ENCODE results near the gene TMEM232. TPM values are rescaled to one million over a fixed set of nuclear protein-coding genes. Genes with fewer than 3 reads are reported as not detected.

TMEM232 gene
- total and polyA plus RNA-seq, 2 donors from 2014 or later: 4.8 to 11.3 TPM

DNA sequence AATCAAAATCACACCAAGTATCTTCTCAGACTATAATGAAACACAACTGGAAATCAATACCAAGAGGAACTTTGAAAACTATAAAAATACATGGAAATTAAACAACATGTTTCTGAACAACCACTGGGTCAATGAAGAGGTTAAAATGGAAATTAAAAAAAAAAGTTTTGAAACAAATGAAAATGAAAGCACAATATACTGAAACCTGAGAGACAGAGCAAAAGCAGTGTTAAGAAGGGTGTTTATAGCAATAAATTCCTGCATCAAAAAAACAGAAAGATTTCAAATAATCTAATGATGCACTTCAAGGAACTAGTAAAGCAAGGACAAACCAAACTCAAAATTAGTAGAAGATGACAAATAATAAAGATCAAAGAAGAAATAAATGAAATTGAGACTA, 92.0 kb downstream of the TMEM232 start:
- H3K27ac ChIP-seq (ENCODE audit: low read depth in 2 of 2, low read length in 2 of 2): no peak overlapping the region
- DNase-seq: no peak
- no peaks in the 10 kb centered on the region for H3K4me1 ChIP-seq (ENCODE audit: control insufficient read depth in 2 of 3, insufficient read depth in 2 of 3, low read depth in 1 of 3, low read length in 3 of 3)
- H3K27me3 ChIP-seq (ENCODE audit: control insufficient read depth, insufficient read depth, low read length): no peaks in the 10 kb centered on the region
- no peak overlapping the region for H3K4me3 ChIP-seq (ENCODE audit: low read length in 3 of 3)
- no peak for FAIRE-seq
- no peaks in the 10 kb centered on the region for H3K9me3 ChIP-seq (ENCODE audit: control insufficient read depth in 2 of 3, insufficient read depth in 1 of 3, low read length in 3 of 3)
- intact Hi-C loops (cut with DNase I): no loop called here
- TF ChIP-seq, protein P1, sequence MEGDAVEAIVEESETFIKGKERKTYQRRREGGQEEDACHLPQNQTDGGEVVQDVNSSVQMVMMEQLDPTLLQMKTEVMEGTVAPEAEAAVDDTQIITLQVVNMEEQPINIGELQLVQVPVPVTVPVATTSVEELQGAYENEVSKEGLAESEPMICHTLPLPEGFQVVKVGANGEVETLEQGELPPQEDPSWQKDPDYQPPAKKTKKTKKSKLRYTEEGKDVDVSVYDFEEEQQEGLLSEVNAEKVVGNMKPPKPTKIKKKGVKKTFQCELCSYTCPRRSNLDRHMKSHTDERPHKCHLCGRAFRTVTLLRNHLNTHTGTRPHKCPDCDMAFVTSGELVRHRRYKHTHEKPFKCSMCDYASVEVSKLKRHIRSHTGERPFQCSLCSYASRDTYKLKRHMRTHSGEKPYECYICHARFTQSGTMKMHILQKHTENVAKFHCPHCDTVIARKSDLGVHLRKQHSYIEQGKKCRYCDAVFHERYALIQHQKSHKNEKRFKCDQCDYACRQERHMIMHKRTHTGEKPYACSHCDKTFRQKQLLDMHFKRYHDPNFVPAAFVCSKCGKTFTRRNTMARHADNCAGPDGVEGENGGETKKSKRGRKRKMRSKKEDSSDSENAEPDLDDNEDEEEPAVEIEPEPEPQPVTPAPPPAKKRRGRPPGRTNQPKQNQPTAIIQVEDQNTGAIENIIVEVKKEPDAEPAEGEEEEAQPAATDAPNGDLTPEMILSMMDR (IDR thresholded peaks at IDR 0.05; ENCODE audit: borderline replicate concordance, extremely low read depth, insufficient read depth): no peak
- no peaks in the 10 kb centered on the region for H3K36me3 ChIP-seq (ENCODE audit: control insufficient read depth in 2 of 3, insufficient read depth in 3 of 3, low read length in 3 of 3)
- no peak overlapping the region for H3K9ac ChIP-seq (ENCODE audit: low read length in 3 of 3)

DNA sequence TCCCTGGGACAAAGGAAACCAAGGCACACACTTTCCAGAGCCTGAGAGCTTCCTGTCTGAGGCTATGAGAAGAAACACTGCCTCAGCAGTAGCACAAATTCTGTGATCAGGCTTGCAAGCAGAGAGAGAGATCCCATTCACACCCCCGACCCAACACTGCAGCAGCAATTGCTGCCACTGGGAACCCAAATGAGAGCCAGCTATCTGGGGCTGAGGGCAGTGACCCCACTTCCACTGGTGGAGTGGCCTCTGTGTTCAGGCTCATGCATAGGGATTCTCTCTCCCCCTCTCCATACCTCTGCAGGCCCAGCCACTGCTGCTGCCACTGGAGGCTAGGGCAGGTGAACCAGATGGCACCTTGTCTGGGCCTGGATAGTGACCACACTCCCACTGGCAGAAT, 95.2 kb downstream of the TMEM232 start:
- H3K9me3 ChIP-seq (ENCODE audit: control insufficient read depth in 2 of 3, insufficient read depth in 1 of 3, low read length in 3 of 3): no peaks in the 10 kb centered on the region
- no peak overlapping the region for H3K27ac ChIP-seq (ENCODE audit: low read depth in 2 of 2, low read length in 2 of 2)
- TF ChIP-seq, protein P1 (IDR thresholded peaks at IDR 0.05; ENCODE audit: borderline replicate concordance, extremely low read depth, insufficient read depth): no peak
- FAIRE-seq (no peak), DNase-seq (no peak)
- no peak overlapping the region for H3K9ac ChIP-seq (ENCODE audit: low read length in 3 of 3)
- H3K36me3 ChIP-seq (ENCODE audit: control insufficient read depth in 2 of 3, insufficient read depth in 3 of 3, low read length in 3 of 3): no peaks in the 10 kb centered on the region
- no peaks in the 10 kb centered on the region for H3K4me1 ChIP-seq (ENCODE audit: control insufficient read depth in 2 of 3, insufficient read depth in 2 of 3, low read depth in 1 of 3, low read length in 3 of 3)
- H3K27me3 ChIP-seq (ENCODE audit: control insufficient read depth, insufficient read depth, low read length): no peaks in the 10 kb centered on the region
- intact Hi-C loops (cut with DNase I): no loop called here
- no peak overlapping the region for H3K4me3 ChIP-seq (ENCODE audit: low read length in 3 of 3)

DNA sequence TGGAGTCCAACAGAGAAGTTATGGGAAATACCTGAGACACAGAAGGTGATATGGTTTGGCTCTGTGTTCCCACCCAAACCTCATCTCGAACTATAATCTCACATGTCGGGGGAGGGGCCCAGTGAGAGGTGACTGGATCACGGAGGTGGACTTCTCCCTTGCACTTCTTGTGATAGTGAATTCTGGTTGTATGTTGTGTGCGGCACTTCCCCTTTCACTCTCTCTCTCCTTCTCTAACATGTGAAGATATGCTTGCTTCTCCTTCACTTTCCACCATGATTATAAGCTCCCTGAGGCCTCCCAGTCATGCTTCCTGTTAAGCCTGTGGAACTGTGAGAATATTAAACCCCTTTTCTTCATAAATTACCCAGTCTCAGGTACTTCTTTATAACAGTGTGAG, 96.1 kb downstream of the TMEM232 start:
- H3K27me3 ChIP-seq (ENCODE audit: control insufficient read depth, insufficient read depth, low read length): no peaks in the 10 kb centered on the region
- H3K27ac ChIP-seq (ENCODE audit: low read depth in 2 of 2, low read length in 2 of 2): no peak overlapping the region
- FAIRE-seq (no peak), DNase-seq (no peak)
- H3K9ac ChIP-seq (ENCODE audit: low read length in 3 of 3): no peak overlapping the region
- H3K4me1 ChIP-seq (ENCODE audit: control insufficient read depth in 2 of 3, insufficient read depth in 2 of 3, low read depth in 1 of 3, low read length in 3 of 3): no peaks in the 10 kb centered on the region
- TF ChIP-seq, protein P1 (IDR thresholded peaks at IDR 0.05; ENCODE audit: borderline replicate concordance, extremely low read depth, insufficient read depth): no peak
- intact Hi-C loops (cut with DNase I): no loop called here
- H3K36me3 ChIP-seq (ENCODE audit: control insufficient read depth in 2 of 3, insufficient read depth in 3 of 3, low read length in 3 of 3): no peaks in the 10 kb centered on the region
- no peaks in the 10 kb centered on the region for H3K9me3 ChIP-seq (ENCODE audit: control insufficient read depth in 2 of 3, insufficient read depth in 1 of 3, low read length in 3 of 3)
- H3K4me3 ChIP-seq (ENCODE audit: low read length in 3 of 3): no peak overlapping the region

DNA sequence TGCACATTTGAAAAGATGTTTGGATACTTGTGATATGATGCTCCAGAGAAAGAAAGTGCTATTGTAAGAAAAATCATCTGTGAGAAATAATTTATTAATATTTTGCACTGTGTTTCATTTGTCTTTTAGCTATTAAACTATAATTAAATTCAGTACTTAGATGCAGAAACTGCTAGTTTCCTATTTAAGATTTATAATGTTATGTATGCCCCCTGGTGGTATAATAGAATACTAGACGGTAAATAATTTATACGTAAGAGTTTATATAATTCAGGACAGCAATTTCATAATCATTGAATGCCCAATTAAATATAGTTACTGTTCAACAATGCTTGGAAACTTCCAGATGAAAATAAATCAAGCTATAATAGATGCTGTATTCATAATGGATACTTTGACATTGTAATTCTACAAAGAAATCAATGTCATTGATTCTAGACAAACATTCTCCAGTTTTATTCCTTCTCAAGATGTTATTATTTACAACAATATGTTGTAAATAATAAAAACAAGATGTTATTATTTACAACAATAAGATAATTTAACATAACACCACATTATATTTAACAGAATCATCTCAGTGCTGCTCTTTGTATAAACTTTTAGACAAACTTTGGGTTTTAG, 101.0 kb downstream of the TMEM232 start:
- Histone ChIP-seq H3K4me1 (ENCODE audit: control insufficient read depth in 2 of 3, insufficient read depth in 2 of 3, low read depth in 1 of 3, low read length in 3 of 3) (no peaks in the 10 kb centered on the region), H3K36me3 (ENCODE audit: control insufficient read depth in 2 of 3, insufficient read depth in 3 of 3, low read length in 3 of 3) (no peaks in the 10 kb centered on the region), H3K27me3 (ENCODE audit: control insufficient read depth, insufficient read depth, low read length) (no peaks in the 10 kb centered on the region), H3K9me3 (ENCODE audit: control insufficient read depth in 2 of 3, insufficient read depth in 1 of 3, low read length in 3 of 3) (no peaks in the 10 kb centered on the region), H3K9ac (ENCODE audit: low read length in 3 of 3) (no peak overlapping the region), H3K4me3 (ENCODE audit: low read length in 3 of 3) (no peak overlapping the region), H3K27ac (ENCODE audit: low read depth in 2 of 2, low read length in 2 of 2) (no peak overlapping the region)
- FAIRE-seq (peak; percentile 98), DNase-seq (peak in 2 of 5 donors; percentile 27 to 62)
- intact Hi-C loops (cut with DNase I): no loop called here
- TF ChIP-seq, protein P1 (IDR thresholded peaks at IDR 0.05; ENCODE audit: borderline replicate concordance, extremely low read depth, insufficient read depth): peak; percentile 18

All from kidney (tissue), 14 donors.